ENCODE measurements around the gene RYR3. TPM values are rescaled to one million over a fixed set of nuclear protein-coding genes. Genes with fewer than 3 reads are reported as not detected.
A peak's percentile ranks its signal among the peaks of the same experiment; 100 is the strongest.

Gene RYR3
- total RNA-seq, 1 donor from 2014 or later = not detected

GRCh38 chr15:33448961-33449606 is 138.3 kb downstream of the RYR3 start:
- no peak for DNase-seq (ENCODE audit: low read depth in 2 of 2)

GRCh38 chr15:33449810-33450209 is 139.0 kb downstream of the RYR3 start:
- no peak for DNase-seq (ENCODE audit: low read depth in 2 of 2)

- no peak for DNase-seq (ENCODE audit: low read depth in 2 of 2)
Observed at GRCh38 chr15:33451385-33451784, 140.6 kb downstream of the RYR3 start.

GRCh38 chr15:33453761-33454160 is 143.0 kb downstream of the RYR3 start:
- DNase-seq (ENCODE audit: low read depth in 2 of 2) = peak in 1 of 2 donors; percentile 11

GRCh38 chr15:33454346-33454745 is 143.6 kb downstream of the RYR3 start:
- no peak for DNase-seq (ENCODE audit: low read depth in 2 of 2)

GRCh38 chr15:33454996-33455395 is 144.2 kb downstream of the RYR3 start:
- no peak for DNase-seq (ENCODE audit: low read depth in 2 of 2)

GRCh38 chr15:33458421-33458820 is 147.7 kb downstream of the RYR3 start:
- DNase-seq (ENCODE audit: low read depth in 2 of 2) = no peak

- DNase-seq (ENCODE audit: low read depth in 2 of 2) = no peak
Observed at GRCh38 chr15:33460166-33460805, 149.5 kb downstream of the RYR3 start.

- no peak for DNase-seq (ENCODE audit: low read depth in 2 of 2)
Observed at GRCh38 chr15:33461671-33462070, 150.9 kb downstream of the RYR3 start.

GRCh38 chr15:33467146-33467815 is 156.5 kb downstream of the RYR3 start:
- DNase-seq (ENCODE audit: low read depth in 2 of 2) = no peak

GRCh38 chr15:33467816-33468163 is 157.0 kb downstream of the RYR3 start:
- DNase-seq (ENCODE audit: low read depth in 2 of 2) = no peak

- DNase-seq (ENCODE audit: low read depth in 2 of 2) = no peak
Observed at GRCh38 chr15:33468740-33469139, 158.0 kb downstream of the RYR3 start.

GRCh38 chr15:33473005-33473404 is 162.2 kb downstream of the RYR3 start:
- DNase-seq (ENCODE audit: low read depth in 2 of 2) = no peak

GRCh38 chr15:33473714-33474113 is 162.9 kb downstream of the RYR3 start:
- no peak for DNase-seq (ENCODE audit: low read depth in 2 of 2)

- no peak for DNase-seq (ENCODE audit: low read depth in 2 of 2)
Observed at GRCh38 chr15:33476076-33476475, 165.3 kb downstream of the RYR3 start.

GRCh38 chr15:33476908-33477307 is 166.1 kb downstream of the RYR3 start:
- no peak for DNase-seq (ENCODE audit: low read depth in 2 of 2)

- no peak for DNase-seq (ENCODE audit: low read depth in 2 of 2)
Observed at GRCh38 chr15:33489335-33489734, 178.6 kb downstream of the RYR3 start.

- no peak for DNase-seq (ENCODE audit: low read depth in 2 of 2)
Observed at GRCh38 chr15:33490703-33491102, 179.9 kb downstream of the RYR3 start.

- DNase-seq (ENCODE audit: low read depth in 2 of 2) = no peak
Observed at GRCh38 chr15:33492434-33493052, 181.8 kb downstream of the RYR3 start.

- no peak for DNase-seq (ENCODE audit: low read depth in 2 of 2)
Observed at GRCh38 chr15:33494306-33494705, 183.5 kb downstream of the RYR3 start.

- no peak for DNase-seq (ENCODE audit: low read depth in 2 of 2)
Observed at GRCh38 chr15:33500432-33501195, 189.8 kb downstream of the RYR3 start.

- DNase-seq (ENCODE audit: low read depth in 2 of 2) = no peak
Observed at GRCh38 chr15:33503681-33504080, 192.9 kb downstream of the RYR3 start.

Measured in dermis microvascular lymphatic vessel endothelial cell (primary cell).